ENCODE results near the gene NCAPH2. TPM values are rescaled to one million over a fixed set of nuclear protein-coding genes. Genes with fewer than 3 reads are reported as not detected.
A peak's percentile ranks its signal among the peaks of the same experiment; 100 is the strongest.

Gene NCAPH2
- total and polyA plus RNA-seq, 2 of the 13 experiments (the other 11 are each of a cell fraction or from before 2014, with no cell fraction given): 28.1 to 64.4 TPM

DNA sequence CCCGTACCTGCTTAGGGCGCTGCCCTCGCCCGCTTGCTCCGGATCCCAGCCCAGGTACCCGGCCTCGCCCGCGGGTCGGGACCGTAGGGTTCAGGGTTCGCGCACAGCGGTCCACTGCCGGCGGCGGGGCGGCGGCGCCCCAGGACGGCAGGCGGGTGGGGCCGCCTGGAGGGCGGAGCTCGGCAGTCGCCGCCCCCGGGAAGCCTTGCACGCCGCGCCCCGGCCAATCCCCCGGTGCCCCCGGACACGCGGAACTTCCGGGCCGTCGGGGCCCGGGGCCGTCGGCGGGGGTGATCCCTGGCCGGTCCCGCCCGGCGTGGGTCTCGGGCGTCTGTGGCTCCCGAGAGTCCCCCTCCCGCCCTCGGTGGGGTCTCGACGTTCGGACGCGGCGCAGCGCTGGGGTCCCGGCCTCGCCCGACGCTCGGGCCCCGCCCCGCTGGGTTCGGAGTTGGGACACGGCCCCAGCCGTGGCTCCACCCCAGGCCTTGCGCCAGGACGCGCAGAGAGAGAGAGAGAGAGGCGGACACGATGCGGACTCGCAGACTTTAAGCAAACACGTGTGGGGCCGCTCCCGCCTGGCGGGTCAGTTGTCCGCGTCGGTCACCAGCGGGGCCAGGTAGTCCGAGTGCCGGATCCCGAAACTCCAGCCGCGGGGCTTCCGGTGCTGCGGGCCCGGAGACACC is 22.0 kb downstream of the NCAPH2 start, which contains the start of gene TYMP (continued):
- TF ChIP-seq IRF2 (CRISPR knock-in tag; IDR thresholded peaks at IDR 0.05) (0 out of 2 replicates have a peak, but pooled peaks have one; percentile 61), BORCS8-MEF2B (CRISPR knock-in tag; IDR thresholded peaks at IDR 0.05) (0 out of 2 replicates have a peak, but pooled peaks have one; percentile 6), ZNF674 (CRISPR knock-in tag; IDR thresholded peaks at IDR 0.05; ENCODE audit: low read depth) (no peak), ZNF543 (CRISPR knock-in tag; IDR thresholded peaks at IDR 0.05) (no peak; the same call in 1 of the 2 replicates), NFKB2 (CRISPR knock-in tag; IDR thresholded peaks at IDR 0.05; ENCODE audit: borderline replicate concordance) (no peak), ZNF547 (CRISPR knock-in tag; IDR thresholded peaks at IDR 0.05) (no peak; the same call in 1 of the 2 replicates), HMG20B (CRISPR knock-in tag; conservative IDR thresholded peaks at IDR 0.05) (0 out of 2 replicates have a peak, but pooled peaks have one; percentile 33), ZNF839 (CRISPR knock-in tag; IDR thresholded peaks at IDR 0.05; ENCODE audit: borderline replicate concordance) (no peak), EED (CRISPR knock-in tag; IDR thresholded peaks at IDR 0.05) (peak; percentile 74; the same call in 1 of the 2 replicates), PLRG1 (conservative IDR thresholded peaks at IDR 0.05) (no peak), ATF7-NPFF (CRISPR knock-in tag; IDR thresholded peaks at IDR 0.05; ENCODE audit: low read depth) (no peak), MEIS1 (CRISPR knock-in tag; IDR thresholded peaks at IDR 0.05; ENCODE audit: borderline replicate concordance) (no peak), ZNF570 (CRISPR knock-in tag; IDR thresholded peaks at IDR 0.05; ENCODE audit: borderline replicate concordance) (no peak)
- TF ChIP-seq, protein P1, sequence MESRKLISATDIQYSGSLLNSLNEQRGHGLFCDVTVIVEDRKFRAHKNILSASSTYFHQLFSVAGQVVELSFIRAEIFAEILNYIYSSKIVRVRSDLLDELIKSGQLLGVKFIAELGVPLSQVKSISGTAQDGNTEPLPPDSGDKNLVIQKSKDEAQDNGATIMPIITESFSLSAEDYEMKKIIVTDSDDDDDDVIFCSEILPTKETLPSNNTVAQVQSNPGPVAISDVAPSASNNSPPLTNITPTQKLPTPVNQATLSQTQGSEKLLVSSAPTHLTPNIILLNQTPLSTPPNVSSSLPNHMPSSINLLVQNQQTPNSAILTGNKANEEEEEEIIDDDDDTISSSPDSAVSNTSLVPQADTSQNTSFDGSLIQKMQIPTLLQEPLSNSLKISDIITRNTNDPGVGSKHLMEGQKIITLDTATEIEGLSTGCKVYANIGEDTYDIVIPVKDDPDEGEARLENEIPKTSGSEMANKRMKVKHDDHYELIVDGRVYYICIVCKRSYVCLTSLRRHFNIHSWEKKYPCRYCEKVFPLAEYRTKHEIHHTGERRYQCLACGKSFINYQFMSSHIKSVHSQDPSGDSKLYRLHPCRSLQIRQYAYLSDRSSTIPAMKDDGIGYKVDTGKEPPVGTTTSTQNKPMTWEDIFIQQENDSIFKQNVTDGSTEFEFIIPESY (CRISPR knock-in tag; IDR thresholded peaks at IDR 0.05): no peak
- TF ChIP-seq, protein P2, sequence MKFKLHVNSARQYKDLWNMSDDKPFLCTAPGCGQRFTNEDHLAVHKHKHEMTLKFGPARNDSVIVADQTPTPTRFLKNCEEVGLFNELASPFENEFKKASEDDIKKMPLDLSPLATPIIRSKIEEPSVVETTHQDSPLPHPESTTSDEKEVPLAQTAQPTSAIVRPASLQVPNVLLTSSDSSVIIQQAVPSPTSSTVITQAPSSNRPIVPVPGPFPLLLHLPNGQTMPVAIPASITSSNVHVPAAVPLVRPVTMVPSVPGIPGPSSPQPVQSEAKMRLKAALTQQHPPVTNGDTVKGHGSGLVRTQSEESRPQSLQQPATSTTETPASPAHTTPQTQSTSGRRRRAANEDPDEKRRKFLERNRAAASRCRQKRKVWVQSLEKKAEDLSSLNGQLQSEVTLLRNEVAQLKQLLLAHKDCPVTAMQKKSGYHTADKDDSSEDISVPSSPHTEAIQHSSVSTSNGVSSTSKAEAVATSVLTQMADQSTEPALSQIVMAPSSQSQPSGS (CRISPR knock-in tag; IDR thresholded peaks at IDR 0.05): no peak
- TF ChIP-seq, protein P3, sequence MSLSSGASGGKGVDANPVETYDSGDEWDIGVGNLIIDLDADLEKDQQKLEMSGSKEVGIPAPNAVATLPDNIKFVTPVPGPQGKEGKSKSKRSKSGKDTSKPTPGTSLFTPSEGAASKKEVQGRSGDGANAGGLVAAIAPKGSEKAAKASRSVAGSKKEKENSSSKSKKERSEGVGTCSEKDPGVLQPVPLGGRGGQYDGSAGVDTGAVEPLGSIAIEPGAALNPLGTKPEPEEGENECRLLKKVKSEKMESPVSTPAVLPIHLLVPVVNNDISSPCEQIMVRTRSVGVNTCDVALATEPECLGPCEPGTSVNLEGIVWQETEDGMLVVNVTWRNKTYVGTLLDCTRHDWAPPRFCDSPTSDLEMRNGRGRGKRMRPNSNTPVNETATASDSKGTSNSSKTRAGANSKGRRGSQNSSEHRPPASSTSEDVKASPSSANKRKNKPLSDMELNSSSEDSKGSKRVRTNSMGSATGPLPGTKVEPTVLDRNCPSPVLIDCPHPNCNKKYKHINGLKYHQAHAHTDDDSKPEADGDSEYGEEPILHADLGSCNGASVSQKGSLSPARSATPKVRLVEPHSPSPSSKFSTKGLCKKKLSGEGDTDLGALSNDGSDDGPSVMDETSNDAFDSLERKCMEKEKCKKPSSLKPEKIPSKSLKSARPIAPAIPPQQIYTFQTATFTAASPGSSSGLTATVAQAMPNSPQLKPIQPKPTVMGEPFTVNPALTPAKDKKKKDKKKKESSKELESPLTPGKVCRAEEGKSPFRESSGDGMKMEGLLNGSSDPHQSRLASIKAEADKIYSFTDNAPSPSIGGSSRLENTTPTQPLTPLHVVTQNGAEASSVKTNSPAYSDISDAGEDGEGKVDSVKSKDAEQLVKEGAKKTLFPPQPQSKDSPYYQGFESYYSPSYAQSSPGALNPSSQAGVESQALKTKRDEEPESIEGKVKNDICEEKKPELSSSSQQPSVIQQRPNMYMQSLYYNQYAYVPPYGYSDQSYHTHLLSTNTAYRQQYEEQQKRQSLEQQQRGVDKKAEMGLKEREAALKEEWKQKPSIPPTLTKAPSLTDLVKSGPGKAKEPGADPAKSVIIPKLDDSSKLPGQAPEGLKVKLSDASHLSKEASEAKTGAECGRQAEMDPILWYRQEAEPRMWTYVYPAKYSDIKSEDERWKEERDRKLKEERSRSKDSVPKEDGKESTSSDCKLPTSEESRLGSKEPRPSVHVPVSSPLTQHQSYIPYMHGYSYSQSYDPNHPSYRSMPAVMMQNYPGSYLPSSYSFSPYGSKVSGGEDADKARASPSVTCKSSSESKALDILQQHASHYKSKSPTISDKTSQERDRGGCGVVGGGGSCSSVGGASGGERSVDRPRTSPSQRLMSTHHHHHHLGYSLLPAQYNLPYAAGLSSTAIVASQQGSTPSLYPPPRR (CRISPR knock-in tag; IDR thresholded peaks at IDR 0.05; ENCODE audit: borderline replicate concordance): no peak; the same call in 1 of the 2 replicates
- TF ChIP-seq, protein P4, sequence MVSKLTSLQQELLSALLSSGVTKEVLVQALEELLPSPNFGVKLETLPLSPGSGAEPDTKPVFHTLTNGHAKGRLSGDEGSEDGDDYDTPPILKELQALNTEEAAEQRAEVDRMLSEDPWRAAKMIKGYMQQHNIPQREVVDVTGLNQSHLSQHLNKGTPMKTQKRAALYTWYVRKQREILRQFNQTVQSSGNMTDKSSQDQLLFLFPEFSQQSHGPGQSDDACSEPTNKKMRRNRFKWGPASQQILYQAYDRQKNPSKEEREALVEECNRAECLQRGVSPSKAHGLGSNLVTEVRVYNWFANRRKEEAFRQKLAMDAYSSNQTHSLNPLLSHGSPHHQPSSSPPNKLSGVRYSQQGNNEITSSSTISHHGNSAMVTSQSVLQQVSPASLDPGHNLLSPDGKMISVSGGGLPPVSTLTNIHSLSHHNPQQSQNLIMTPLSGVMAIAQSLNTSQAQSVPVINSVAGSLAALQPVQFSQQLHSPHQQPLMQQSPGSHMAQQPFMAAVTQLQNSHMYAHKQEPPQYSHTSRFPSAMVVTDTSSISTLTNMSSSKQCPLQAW (CRISPR knock-in tag; IDR thresholded peaks at IDR 0.05): no peak
- TF ChIP-seq, protein P5, sequence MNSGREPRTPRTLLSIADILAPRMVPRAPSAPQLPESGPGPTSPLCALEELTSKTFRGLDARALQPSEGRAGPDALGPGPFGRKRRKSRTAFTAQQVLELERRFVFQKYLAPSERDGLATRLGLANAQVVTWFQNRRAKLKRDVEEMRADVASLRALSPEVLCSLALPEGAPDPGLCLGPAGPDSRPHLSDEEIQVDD (CRISPR knock-in tag; IDR thresholded peaks at IDR 0.05; ENCODE audit: borderline replicate concordance): no peak

Measured in HepG2 (cell line).